ENCODE results near the gene BRF1.
"Not testable (repeated sequence)": the region's sequence is repeated elsewhere in the genome, so short reads cannot be mapped to it uniquely, and the experiment has no call there.

BRF1 gene

GRCh38 chr14:105287249-105288102 is 13.3 kb downstream of the BRF1 start:
- DNase-seq, result no peak

DNA sequence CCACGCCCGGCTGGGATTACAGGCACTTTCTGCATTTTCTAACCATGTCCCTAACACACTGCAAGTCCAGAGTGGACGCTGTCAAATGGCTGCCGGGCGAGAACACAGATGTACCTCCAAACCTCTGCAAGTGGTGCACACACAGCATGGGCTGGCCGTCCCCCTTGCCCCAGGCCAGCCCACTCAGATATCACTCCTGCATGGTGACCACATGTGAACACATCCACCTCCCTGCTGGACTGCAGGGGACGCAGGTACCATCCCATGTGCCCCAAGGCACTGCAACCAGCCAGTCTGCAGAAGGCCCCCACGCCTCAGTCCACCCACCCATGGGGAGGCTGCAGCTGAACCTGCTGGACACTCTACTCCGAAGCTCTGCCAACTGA is 14.0 kb downstream of the BRF1 start:
- no peak for DNase-seq

GRCh38 chr14:105285174-105285573 is 15.6 kb downstream of the BRF1 start:
- no peak for DNase-seq

DNA sequence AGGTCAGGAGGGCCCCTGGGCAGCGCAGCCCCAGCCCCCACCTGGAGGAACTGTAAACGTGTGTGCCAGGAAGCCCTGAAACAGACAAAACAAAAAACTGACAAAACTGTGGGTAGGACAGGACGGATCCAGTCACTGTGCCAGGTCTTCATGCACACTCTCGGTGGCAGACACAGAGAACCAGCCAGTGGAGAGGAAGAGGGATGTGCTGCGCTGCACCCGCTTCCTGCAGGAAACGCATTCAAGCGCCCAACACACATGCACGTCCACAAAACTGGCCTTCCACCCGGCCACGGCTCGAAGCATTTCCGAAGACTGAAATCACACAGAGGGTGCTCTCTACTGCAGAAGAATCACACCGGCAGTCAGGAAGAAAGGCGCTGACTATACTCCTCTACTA is 16.9 kb downstream of the BRF1 start:
- DNase-seq, result no peak

DNA sequence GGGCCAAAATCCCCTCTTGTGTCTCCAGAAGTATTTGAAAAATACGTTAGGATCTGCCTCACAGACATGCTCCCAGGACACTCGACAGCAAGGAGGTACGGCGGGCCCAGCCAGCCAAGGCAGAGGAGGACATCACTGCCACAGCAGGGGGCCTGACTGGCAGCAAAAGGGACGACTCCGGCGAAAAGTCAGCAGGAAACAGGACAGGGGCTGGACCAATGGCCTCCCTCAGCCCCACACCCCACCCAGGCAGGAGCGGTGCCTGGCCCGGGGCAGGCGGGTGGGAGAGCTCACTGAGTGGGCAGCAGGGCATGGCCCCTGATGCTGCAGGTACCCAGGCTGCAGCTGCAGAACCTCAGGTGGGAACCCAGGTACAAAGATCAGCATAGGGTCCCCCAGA is 17.8 kb downstream of the BRF1 start:
- no peak for DNase-seq

GRCh38 chr14:105282098-105282725 is 18.6 kb downstream of the BRF1 start:
- no peak for DNase-seq

- peak; percentile 13 for DNase-seq
Observed at GRCh38 chr14:105281371-105282097, 19.3 kb downstream of the BRF1 start.

GRCh38 chr14:105280525-105280924 is 20.3 kb downstream of the BRF1 start:
- DNase-seq, result no peak

GRCh38 chr14:105279642-105280361 is 21.0 kb downstream of the BRF1 start:
- no peak for DNase-seq

DNA sequence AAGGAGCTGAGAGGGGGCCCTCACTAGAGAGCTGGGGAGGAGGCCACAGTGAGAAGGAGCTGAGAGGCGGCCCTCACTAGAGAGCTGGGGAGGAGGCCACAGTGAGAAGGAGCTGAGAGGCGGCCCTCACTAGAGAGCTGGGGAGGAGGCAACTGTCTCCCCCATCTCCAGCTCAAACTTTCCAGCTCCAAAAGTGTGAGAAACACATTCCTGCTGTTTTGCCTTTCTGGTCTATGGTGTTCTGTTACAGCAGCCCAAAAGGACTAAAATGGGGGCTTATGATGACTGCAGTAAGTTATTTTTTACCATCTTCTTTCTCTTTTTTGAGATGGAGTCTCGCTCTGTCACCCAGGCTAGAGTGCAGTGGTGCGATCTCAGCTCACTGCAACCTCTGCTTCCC is 23.4 kb downstream of the BRF1 start:
- DNase-seq, result not testable (repeated sequence)

DNA sequence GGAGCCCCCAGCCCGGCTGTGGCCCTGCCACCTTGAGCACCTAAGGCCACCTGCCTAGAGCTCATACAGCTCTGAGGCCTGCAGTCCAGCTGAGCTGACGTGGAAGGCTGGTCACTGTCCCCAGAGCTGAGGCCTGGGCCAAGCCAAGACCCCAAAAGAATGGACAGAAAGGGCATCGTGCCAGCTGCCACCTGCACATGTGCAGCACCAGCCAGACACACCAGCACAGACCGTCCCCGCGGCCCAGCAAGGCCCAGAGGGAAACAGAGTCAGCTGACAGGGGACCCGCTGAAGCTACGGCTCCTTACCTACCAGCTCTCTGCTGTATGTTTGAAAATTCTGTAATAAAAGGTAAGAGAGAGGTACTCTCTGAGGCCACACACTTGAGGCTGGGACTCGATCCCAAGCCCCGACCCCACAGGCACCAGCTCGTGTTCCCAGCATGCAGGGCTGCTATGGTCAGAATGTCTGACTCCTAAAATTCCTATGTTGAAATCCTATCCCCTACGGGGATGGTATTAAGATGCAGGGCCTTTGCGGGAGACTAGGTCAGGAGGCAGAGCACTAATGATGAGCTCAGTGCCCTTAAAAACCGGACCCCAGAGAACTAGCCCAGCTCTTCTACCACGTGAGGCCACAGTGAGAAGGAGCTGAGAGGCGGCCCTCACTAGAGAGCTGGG is 25.4 kb downstream of the BRF1 start:
- no peak for DNase-seq

DNA sequence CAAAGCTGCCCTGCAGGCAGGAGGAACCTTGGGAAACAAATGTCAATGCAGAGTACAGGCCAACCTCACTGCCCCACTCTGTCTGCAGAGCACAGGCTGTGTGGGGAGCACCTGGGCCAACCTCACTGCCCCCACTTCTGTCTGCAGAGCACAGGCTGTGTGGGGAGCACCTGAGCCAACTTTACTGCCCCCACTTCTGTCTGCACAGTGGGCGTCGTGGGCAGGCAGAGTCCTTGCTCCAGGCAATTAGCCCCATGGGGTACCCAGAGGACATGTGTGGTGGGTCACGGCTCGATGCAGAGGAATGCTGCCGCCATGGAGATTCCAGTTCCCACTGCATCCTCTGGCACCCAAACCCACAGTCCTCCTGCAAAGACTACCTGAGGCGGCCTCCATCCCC is 26.2 kb downstream of the BRF1 start:
- DNase-seq, result no peak

DNA sequence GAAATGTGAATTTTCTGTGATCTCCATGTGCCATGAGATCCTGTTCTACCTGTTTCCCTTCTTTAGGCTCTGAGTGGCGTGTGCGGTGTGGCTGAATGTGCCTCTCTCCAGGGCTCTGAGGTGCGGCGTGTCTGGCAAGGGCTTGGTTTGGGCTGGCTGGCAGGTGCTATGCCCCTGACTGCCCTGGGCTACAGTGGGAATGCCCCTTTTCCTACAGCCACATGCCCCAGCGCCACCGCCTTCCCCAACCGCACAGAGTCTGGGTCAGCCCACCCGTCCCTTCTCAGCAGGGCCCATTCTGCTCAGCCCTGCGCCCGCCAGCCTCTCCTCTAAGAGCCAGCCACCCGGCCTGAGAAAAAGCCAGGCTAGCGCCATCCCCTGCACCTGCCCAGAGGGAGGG is 27.7 kb downstream of the BRF1 start:
- DNase-seq, result no peak

- DNase-seq, result no peak
Observed at GRCh38 chr14:105272623-105273022, 28.2 kb downstream of the BRF1 start.

- no peak for DNase-seq
Observed at GRCh38 chr14:105271224-105271890, 29.4 kb downstream of the BRF1 start.

DNA sequence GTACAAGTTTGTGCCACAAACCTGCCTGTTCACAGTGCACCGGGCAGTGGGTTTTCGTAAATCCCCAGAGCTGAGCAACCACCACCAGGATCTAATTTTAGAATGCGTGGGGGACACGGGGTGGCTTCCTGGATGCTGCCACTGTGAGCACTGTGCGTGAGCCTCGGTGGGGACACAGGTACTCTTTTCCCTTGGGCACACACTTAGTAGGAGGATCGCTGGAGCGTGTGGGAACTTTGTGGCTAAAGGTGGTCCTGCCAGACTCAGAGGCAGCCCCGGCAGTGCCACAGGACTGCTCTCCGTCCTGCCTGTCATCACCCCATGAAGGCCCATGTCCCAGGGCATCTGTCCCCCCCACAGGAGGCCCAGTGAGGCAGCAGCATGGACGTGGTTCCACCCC is 31.4 kb downstream of the BRF1 start:
- DNase-seq, result no peak

- DNase-seq, result no peak
Observed at GRCh38 chr14:105268736-105269354, 32.0 kb downstream of the BRF1 start.

- DNase-seq, result no peak
Observed at GRCh38 chr14:105267820-105268548, 32.8 kb downstream of the BRF1 start.

GRCh38 chr14:105261781-105262180 is 39.0 kb downstream of the BRF1 start:
- no peak for DNase-seq

DNA sequence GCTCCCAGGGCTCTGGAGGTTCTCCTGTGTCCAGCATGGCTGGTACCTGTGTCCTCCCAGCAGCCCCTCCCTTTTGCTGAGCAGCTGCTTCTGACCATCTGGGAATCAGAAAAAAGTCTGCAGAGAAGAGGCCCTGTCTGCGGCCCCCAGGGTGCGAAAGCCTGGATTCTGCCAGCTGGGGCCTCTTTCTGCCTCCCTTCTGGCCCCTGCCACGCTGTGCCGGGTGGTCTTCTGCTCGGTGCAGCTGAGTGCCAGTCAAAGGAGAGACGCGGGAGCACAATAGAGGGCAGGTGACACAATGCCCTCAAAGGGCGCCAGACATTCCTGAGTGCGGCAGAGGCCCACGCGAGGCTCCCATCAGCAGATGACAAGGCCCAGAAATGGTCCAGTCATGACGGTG is 39.8 kb downstream of the BRF1 start:
- DNase-seq, result no peak

GRCh38 chr14:105258846-105259245 is 42.0 kb downstream of the BRF1 start:
- DNase-seq, result no peak
